AG04449 (cell line): ENCODE measurements around the gene CDH3.

Source experiments
- CTCF ChIA-PET: fragments of 350-600 bp; formaldehyde crosslinking; extraction: SDS; loops from one replicate; lab custom pipeline; 2021; ENCODE audit warnings: antibody characterized with exemption; lab: Yijun Ruan, JAX
- POLR2A ChIA-PET: fragments of 400-600, 350-600 bp; formaldehyde crosslinking; extraction: SDS; loops from one replicate; lab custom pipeline; 2020; ENCODE audit warnings: antibody characterized with exemption, inconsistent platforms; lab: Yijun Ruan, JAX
- DNase-seq: peaks from one replicate; pipeline ENCODE4 v3.0.0-alpha.2; 2010; ENCODE audit warnings: low read depth, low spot score
- H3K4me3 ChIP-seq: 2 replicates; pipeline ENCODE4 v1.5.1; 2011; ENCODE audit warnings: low read depth, mild to moderate bottlenecking, control low read depth, low read length
- TF ChIP-seq, protein P1 (sequence below): IDR thresholded peaks from one replicate; pipeline ENCODE4 v1.5.1; 2011; ENCODE audit warnings: mild to moderate bottlenecking, moderate library complexity, low read length, control low read depth, inconsistent platforms; ENCODE audit not compliant: insufficient read depth; ENCODE audit errors: missing control alignments

CDH3 gene

DNA sequence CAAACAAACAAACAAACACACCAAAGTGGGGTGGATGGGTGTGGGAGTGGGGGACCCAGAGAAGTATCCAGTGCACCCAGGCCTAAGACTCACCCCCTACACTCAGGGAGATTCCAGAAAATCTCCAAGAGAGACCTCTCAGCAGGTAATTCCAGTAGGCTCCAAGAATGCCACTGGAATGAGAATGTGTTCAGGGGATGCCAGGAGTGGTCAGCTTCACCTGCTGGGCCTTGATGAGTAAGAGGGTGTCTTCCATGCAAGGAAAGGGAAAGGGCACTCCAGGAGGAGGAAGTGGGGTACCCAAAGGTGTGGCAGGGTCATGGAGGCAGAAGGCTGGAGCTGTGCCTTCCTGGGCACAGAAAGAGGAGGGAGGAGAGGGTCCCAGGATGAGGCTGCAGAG is 101.8 kb downstream of the CDH3 start:
- CTCF ChIA-PET: no interaction called here

GRCh38 chr16:68749432-68749831 is 104.3 kb downstream of the CDH3 start:
- no peak for DNase-seq
- ChIA-PET CTCF (no interaction called here), POLR2A (no interaction called here)
- TF ChIP-seq, protein P1, sequence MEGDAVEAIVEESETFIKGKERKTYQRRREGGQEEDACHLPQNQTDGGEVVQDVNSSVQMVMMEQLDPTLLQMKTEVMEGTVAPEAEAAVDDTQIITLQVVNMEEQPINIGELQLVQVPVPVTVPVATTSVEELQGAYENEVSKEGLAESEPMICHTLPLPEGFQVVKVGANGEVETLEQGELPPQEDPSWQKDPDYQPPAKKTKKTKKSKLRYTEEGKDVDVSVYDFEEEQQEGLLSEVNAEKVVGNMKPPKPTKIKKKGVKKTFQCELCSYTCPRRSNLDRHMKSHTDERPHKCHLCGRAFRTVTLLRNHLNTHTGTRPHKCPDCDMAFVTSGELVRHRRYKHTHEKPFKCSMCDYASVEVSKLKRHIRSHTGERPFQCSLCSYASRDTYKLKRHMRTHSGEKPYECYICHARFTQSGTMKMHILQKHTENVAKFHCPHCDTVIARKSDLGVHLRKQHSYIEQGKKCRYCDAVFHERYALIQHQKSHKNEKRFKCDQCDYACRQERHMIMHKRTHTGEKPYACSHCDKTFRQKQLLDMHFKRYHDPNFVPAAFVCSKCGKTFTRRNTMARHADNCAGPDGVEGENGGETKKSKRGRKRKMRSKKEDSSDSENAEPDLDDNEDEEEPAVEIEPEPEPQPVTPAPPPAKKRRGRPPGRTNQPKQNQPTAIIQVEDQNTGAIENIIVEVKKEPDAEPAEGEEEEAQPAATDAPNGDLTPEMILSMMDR: no peak
- no peak overlapping the region for H3K4me3 ChIP-seq

More for the DNA sequence above, 101.8 kb downstream of the CDH3 start:
- no peak for DNase-seq
- POLR2A ChIA-PET: no interaction called here
- H3K4me3 ChIP-seq: no peak overlapping the region
- TF ChIP-seq, protein P1: no peak
